Neuron (in vitro differentiated cells): ENCODE measurements around the gene FLG.
"Not testable (repeated sequence)": the region's sequence is repeated elsewhere in the genome, so short reads cannot be mapped to it uniquely, and the experiment has no call there.

Experiments used
- H2AFZ ChIP-seq: one replicate; pipeline ENCODE4 v1.6.1; 2013; ENCODE audit warnings: low read depth, mild to moderate bottlenecking, inconsistent platforms, low read length, moderate library complexity
- H3K27me3 ChIP-seq: one replicate; pipeline ENCODE4 v1.6.1; 2013; ENCODE audit warnings: low read length; ENCODE audit not compliant: insufficient read depth
- H3K36me3 ChIP-seq: one replicate; pipeline ENCODE4 v1.6.1; 2013; ENCODE audit warnings: low read length; ENCODE audit not compliant: insufficient read depth
- H3K4me1 ChIP-seq: one replicate; pipeline ENCODE4 v1.6.1; 2013; ENCODE audit warnings: low read length; ENCODE audit not compliant: insufficient read depth
- H3K4me3 ChIP-seq: 2 replicates; pipeline ENCODE4 v1.5.1; 2013; ENCODE audit warnings: mild to moderate bottlenecking, low read length, moderate library complexity
- H3K9me3 ChIP-seq: one replicate; pipeline ENCODE4 v1.6.1; 2013; ENCODE audit warnings: low read length

Gene FLG

DNA sequence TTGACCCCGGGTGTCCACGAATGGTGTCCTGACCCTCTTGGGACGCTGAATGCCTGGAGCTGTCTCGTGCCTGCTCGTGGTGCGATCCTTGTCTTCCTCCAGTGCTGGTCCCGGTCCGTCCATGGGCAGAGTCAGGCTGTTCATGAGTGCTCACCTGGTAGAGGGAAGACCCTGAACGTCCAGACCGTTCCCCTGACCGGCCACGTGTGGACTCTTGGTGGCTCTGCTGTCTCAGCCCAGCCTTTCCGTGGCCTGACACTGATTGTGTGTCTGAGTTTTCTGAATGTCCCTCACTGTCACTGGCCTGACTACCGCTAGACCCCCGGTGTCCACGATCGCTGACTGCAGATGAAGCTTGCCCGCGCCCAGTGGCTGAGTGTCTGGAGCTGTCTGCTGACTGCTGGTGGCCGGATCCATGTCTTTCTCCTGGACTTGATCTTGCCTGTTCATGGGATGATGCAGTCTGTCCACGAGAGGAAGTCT lies 11.7 kb downstream of the FLG start:
- Histone ChIP-seq H3K4me1 (no peaks in the 10 kb centered on the region), H3K9me3 (no peaks in the 10 kb centered on the region), H3K4me3 (no peak overlapping the region), H3K27me3 (no peaks in the 10 kb centered on the region), H2AFZ (no peak overlapping the region), H3K36me3 (no peaks in the 10 kb centered on the region)

GRCh38 chr1:152312169-152312568 lies 12.9 kb downstream of the FLG start:
- not testable (repeated sequence) for H3K4me1 ChIP-seq

GRCh38 chr1:152309955-152310354 lies 15.1 kb downstream of the FLG start:
- Histone ChIP-seq H3K9me3 (no peaks in the 10 kb centered on the region), H3K27me3 (no peaks in the 10 kb centered on the region), H3K4me1 (no peaks in the 10 kb centered on the region), H3K36me3 (no peaks in the 10 kb centered on the region), H3K4me3 (no peak overlapping the region), H2AFZ (no peak overlapping the region)

More at GRCh38 chr1:152312169-152312568, 12.9 kb downstream of the FLG start:
- H3K4me3 ChIP-seq, H3K9me3 ChIP-seq, H3K27me3 ChIP-seq, H2AFZ ChIP-seq, H3K36me3 ChIP-seq: not testable (repeated sequence)

DNA sequence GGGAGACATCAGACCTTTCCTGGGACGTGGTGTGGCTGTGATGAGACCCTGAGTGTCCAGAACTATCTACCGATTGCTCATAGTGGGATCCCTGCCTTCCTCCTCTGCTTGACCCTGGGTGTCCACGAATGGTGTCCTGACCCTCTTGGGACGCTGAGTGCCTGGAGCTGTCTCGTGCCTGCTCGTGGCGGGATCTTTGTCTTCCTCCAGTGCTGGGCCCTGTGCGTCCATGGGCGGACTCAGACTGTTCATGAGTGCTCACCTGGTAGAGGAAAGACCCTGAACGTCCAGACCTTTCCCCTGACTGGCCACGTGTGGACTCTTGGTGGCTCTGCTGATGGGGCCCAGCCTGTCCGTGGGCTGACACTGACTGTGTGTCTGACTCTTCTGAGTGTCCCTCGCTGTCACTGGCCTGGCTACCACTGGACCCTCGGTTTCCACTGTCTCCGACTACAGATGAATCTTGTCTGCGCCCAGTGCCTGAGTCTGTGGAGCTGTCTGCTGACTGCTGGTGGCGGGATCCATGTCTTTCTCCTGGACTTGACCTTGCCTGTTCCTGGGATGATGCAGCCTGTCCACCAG lies 15.6 kb downstream of the FLG start:
- not testable (repeated sequence) for H2AFZ ChIP-seq, H3K9me3 ChIP-seq, H3K4me3 ChIP-seq, H3K36me3 ChIP-seq, H3K27me3 ChIP-seq, H3K4me1 ChIP-seq

DNA sequence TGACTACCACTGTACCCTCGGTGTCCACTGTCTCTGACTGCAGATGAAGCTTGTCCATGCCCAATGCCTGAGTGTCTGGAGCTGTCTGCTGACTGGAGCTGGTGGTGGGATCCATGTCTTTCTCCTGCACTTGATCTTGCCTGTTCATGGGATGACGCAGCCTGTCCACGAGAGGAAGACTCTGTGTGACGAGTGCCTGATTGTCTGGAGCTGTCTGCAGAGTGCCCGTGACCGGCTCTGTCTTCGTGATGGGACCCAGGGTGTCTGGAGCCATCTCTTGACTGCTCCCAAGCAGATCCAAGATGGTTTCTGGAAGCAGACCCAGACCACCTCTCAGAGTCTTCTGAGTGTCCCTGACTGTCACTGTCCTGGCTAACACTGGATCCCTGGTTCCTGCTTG lies 16.3 kb downstream of the FLG start:
- not testable (repeated sequence) for H3K27me3 ChIP-seq, H3K4me3 ChIP-seq, H3K4me1 ChIP-seq, H3K36me3 ChIP-seq, H3K9me3 ChIP-seq, H2AFZ ChIP-seq

DNA sequence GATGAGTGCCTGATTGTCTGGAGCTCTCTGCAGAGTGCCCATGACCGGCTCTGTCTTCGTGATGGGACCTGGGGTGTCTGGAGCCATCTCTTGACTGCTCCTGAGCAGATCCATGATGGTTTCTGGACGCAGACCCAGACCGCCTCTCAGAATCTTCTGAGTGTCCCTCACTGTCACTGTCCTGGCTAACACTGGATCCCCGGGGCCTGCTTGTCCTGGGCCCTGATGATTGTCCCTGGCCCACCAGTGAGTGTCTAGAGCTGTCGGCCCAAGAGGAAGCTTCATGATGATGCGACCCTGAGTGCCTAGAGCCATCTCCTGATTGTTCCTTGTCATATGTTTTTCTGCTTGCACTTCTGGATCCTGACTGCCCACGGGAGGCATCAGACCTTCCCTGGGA lies 17.1 kb downstream of the FLG start:
- not testable (repeated sequence) for H2AFZ ChIP-seq, H3K4me3 ChIP-seq, H3K9me3 ChIP-seq, H3K4me1 ChIP-seq, H3K36me3 ChIP-seq, H3K27me3 ChIP-seq

DNA sequence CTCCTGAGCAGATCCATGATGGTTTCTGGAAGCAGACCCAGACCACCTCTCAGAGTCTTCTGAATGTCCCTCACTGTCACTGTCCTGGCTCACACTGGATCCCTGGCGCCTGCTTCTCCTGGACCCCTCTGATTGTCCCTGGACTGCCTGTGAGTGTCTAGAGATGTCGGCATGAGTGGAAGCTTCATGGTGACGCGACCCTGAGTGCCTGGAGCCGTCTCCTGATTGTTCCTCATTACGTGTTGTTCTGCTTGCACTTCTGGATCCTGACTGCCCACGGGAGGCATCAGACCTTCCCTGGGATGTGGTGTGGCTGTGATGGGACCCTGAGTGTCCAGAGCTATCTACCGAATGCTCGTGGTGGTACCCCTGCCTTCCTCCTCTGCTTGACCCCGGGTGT lies 18.9 kb downstream of the FLG start:
- H3K36me3 ChIP-seq, result not testable (repeated sequence)

GRCh38 chr1:152304773-152305172 lies 20.3 kb downstream of the FLG start:
- not testable (repeated sequence) for H2AFZ ChIP-seq, H3K9me3 ChIP-seq, H3K4me1 ChIP-seq, H3K4me3 ChIP-seq, H3K27me3 ChIP-seq, H3K36me3 ChIP-seq

More for the DNA sequence above, 18.9 kb downstream of the FLG start:
- H3K4me3 ChIP-seq, H3K27me3 ChIP-seq, H3K4me1 ChIP-seq, H3K9me3 ChIP-seq, H2AFZ ChIP-seq: not testable (repeated sequence)

DNA sequence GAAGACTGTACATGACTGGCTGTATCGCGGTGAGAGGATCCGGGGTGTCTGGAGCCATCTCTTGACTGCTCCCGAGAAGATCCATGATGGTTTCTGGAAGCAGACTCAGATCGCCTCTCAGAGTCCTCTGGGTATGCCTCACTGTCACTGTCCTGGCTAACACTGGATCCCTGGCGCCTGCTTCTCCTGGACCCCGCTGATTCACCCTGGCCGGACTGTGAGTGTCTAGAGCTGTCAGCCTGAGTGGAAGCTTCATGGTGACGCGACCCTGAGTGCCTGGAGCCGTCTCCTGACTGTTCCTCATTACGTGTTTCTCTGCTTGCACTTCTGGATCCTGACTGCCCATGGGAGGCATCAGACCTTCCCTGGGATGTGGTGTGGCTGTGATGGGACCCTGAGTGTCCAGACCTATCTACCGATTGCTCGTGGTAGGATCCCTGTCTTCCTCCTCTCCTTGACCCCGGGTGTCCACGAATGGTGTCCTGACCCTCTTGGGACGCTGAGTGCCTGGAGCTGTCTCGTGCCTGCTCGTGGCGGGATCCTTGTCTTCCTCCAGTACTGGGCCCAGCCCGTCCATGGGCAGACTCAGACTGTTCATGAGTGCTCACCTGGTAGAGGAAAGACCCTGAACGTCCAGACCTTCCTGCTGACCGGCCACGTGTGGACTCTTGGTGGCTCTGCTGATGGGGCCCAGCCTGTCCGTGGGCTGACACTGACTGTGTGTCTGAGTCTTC lies 21.7 kb downstream of the FLG start:
- H3K4me3 ChIP-seq, H3K36me3 ChIP-seq, H3K9me3 ChIP-seq, H3K27me3 ChIP-seq, H3K4me1 ChIP-seq, H2AFZ ChIP-seq: not testable (repeated sequence)

- H3K9me3 ChIP-seq, H3K36me3 ChIP-seq, H3K27me3 ChIP-seq, H3K4me1 ChIP-seq, H2AFZ ChIP-seq, H3K4me3 ChIP-seq: not testable (repeated sequence)
Measured at GRCh38 chr1:152256394-152256793, 68.6 kb downstream of the FLG start.
